ENCODE data around the gene SPTBN1.

Gene SPTBN1

GRCh38 chr2:54423213-54423612 lies 32.9 kb upstream of the SPTBN1 start:
- TF ChIP-seq, protein P1, sequence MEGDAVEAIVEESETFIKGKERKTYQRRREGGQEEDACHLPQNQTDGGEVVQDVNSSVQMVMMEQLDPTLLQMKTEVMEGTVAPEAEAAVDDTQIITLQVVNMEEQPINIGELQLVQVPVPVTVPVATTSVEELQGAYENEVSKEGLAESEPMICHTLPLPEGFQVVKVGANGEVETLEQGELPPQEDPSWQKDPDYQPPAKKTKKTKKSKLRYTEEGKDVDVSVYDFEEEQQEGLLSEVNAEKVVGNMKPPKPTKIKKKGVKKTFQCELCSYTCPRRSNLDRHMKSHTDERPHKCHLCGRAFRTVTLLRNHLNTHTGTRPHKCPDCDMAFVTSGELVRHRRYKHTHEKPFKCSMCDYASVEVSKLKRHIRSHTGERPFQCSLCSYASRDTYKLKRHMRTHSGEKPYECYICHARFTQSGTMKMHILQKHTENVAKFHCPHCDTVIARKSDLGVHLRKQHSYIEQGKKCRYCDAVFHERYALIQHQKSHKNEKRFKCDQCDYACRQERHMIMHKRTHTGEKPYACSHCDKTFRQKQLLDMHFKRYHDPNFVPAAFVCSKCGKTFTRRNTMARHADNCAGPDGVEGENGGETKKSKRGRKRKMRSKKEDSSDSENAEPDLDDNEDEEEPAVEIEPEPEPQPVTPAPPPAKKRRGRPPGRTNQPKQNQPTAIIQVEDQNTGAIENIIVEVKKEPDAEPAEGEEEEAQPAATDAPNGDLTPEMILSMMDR (conservative IDR thresholded peaks at IDR 0.05; ENCODE audit: low read depth, low read length), result no peak
- no peak for DNase-seq (ENCODE audit: low read depth)
- no peak overlapping the region for H3K4me3 ChIP-seq (ENCODE audit: low read depth, low read length)

DNA sequence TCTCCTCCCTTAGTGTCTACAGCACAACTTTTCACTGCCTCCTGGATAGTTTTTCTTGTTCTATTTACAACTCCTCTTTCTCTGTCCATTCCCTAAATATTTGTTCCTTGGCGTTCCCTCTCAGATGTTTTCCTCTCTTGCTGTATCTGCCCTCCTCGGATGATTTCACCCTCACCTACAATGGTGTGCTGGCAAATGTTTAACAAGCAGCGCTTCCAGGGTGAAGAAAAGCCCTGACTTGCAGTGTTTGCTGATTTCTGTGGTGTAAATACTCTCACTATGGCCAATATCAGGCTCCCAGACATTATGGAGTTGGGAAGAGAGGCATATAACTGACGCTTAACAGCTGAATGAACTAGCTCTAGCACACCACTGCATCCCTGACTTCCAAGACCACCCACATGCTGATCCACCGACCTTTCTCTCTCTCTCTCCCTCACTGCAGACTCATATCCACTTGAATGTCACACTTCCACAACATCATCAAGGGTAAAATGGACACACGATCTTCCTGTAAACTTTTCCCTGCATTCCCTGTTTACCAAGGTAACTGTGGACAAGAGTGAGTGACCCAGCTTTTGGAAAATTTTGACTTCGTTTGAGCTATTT lies 31.5 kb upstream of the SPTBN1 start:
- TF ChIP-seq, protein P1 (conservative IDR thresholded peaks at IDR 0.05; ENCODE audit: low read depth, low read length), result no peak
- DNase-seq (ENCODE audit: low read depth), result no peak
- no peak overlapping the region for H3K4me3 ChIP-seq (ENCODE audit: low read depth, low read length)

- TF ChIP-seq, protein P1 (conservative IDR thresholded peaks at IDR 0.05; ENCODE audit: low read depth, low read length), result no peak
- H3K4me3 ChIP-seq (ENCODE audit: low read depth, low read length), result no peak overlapping the region
- DNase-seq (ENCODE audit: low read depth), result no peak
Observed at GRCh38 chr2:54428108-54428831, 27.9 kb upstream of the SPTBN1 start.

DNA sequence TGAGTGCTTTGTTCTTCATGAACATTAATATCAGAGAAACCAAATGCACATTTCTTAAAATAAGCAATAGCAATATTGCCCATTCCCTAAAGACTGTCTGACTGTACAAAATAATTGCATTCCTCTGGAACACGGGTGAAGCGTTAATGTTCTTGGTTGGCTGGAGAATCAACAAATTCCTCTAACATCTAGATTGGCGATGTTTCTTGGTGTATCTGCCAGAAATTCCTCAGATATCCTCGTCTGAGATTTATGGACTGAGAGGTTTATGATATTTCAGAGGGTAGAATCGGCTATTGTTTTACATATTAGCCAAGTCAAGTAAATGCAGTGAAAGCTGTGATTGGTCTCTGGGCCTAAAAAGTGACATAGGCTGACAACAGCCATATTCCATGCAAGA lies 27.1 kb upstream of the SPTBN1 start:
- TF ChIP-seq, protein P1 (conservative IDR thresholded peaks at IDR 0.05; ENCODE audit: low read depth, low read length), result no peak
- H3K4me3 ChIP-seq (ENCODE audit: low read depth, low read length), result no peak overlapping the region
- DNase-seq (ENCODE audit: low read depth), result peak; percentile 30

DNA sequence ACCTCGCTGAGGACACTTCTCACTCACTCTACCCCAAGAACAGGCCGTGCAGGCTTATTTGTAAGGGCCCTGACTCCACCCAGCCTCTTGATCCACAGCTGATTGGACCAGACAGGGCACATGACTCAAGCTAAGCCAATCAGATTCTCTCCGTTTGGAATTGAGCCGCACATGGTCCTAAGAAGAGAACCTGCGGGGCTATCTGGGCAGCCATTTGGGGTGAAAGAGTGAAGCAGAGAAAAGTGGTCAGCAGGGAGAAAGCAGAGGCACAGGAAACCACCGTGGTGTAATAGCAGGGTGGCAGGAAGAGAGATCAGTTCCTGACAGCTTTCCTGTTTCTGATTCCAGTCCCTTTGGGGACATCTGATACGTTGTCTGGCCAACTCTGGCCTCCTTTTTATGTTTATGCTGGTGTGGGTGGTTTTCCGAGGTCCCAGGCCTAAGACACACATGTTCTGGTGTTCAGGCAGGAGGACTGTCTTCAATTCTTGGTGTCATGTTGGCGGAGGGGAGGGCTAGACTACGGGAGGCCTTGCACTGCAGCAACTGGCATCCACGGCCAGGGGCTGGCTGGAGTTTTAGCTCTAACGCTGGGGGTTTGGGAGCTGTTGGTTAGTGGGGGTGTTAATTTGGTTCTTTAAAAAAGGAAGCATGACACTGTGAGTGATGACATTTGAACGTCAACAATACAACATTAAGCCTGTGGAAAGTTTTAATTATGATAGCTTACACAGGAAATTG lies 26.1 kb upstream of the SPTBN1 start:
- DNase-seq (ENCODE audit: low read depth), result no peak
- no peak overlapping the region for H3K4me3 ChIP-seq (ENCODE audit: low read depth, low read length)

GRCh38 chr2:54430649-54431048 lies 25.5 kb upstream of the SPTBN1 start:
- no peak for DNase-seq (ENCODE audit: low read depth)

More for the DNA sequence above, 26.1 kb upstream of the SPTBN1 start:
- TF ChIP-seq, protein P1 (conservative IDR thresholded peaks at IDR 0.05; ENCODE audit: low read depth, low read length), result no peak

More at GRCh38 chr2:54430649-54431048, 25.5 kb upstream of the SPTBN1 start:
- H3K4me3 ChIP-seq (ENCODE audit: low read depth, low read length), result no peak overlapping the region
- TF ChIP-seq, protein P1 (conservative IDR thresholded peaks at IDR 0.05; ENCODE audit: low read depth, low read length), result no peak
